SH-SY5Y (cell line): ENCODE data around the gene PIR.

Source experiments
- GATA2 ChIP-seq: IDR thresholded peaks from 2 replicates; pipeline ENCODE4 v1.6.1; 2011; ENCODE audit warnings: mild to moderate bottlenecking, low read depth, low read length
- GATA3 ChIP-seq: IDR thresholded peaks from 2 replicates; pipeline ENCODE4 v1.6.1; 2011; ENCODE audit warnings: low read depth, mild to moderate bottlenecking, low read length, moderate library complexity

GRCh38 chrX:15498741-15499140 lies 5.6 kb upstream of the PIR start:
- no peak for TF ChIP-seq GATA3
- no peak for TF ChIP-seq GATA2
